Activated CD4-positive, alpha-beta T cell treated with anti-CD3 and anti-CD28 coated beads for 1 hour (primary cell): Measurements from ENCODE around the gene ARV1.
"Not testable (repeated sequence)": the region's sequence is repeated elsewhere in the genome, so short reads cannot be mapped to it uniquely, and the experiment has no call there.

Source experiments
- DNase-seq: peaks from one replicate; pipeline ENCODE4 v3.0.0-alpha.2; 2020

The ARV1 gene

DNA sequence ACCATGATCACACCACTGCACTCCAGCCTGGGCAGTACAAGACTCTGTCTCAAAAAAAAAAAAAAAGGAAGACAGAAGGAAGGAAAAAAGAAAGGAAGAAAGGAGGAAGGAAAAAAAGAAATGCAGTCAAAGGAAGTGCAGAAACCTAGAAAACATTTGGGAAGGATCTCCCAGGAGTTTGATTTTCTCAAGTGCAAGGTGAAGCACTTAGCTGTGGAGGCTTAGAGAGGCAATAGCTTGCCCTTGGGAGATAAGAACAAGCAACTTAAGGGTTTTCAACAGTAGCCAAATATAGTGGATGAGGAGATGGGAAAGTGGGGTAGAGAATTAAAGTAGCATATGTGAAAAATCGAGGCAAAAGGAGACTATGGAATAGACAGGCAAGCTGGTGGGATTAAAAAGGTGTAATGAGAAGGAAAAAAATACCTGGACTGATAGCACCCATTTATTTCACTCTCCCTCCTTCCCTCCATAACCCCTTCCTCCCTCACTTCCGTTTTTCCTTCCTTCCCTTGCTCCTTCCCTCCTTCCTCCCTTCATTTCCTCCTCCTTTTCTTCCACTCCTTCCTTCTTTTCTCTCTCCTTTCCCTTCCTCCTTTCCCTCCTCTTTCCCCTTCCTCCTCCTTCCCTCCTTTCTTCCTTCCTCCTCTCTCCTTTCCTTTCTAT lies 68.0 kb downstream of the ARV1 start:
- no peak for DNase-seq

DNA sequence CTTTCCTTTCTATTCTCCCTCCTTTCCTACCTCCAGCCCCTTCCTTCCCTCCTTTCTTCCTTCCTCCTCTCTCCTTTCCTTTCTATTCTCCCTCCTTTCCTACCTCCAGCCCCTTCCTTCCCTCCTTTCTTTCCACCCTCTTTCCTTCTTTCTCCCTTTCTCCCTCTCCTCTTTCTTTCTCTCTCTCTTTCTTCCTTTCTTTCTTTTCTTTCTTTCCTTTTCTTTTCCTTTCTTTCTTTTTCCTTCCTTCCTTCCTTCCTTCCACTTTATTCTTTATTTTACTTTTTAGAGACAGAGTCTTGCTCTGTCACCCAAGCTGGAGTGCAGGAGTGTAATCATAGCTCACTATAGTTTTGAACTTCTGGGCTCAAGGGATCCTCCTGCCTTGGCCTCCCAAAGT lies 68.6 kb downstream of the ARV1 start:
- not testable (repeated sequence) for DNase-seq

DNA sequence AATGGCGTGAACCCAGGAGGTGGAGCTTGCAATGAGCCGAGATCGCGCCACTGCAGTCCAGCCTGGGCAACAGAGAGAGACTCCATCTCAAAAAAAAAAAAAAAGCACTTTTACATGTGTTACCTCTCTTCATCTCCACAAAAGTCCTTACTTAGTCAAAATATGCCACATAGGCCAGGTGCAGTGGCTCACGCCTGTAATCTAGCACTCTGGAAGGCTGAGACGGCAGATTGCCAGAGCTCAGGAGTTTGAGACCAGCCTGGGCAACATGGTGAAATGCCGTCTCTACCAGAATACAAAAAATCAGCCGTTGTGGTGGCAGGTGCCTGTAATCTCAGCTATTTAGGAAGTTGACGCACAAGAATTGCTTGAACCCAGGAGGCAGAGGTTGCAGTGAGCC lies 69.5 kb downstream of the ARV1 start:
- not testable (repeated sequence) for DNase-seq

DNA sequence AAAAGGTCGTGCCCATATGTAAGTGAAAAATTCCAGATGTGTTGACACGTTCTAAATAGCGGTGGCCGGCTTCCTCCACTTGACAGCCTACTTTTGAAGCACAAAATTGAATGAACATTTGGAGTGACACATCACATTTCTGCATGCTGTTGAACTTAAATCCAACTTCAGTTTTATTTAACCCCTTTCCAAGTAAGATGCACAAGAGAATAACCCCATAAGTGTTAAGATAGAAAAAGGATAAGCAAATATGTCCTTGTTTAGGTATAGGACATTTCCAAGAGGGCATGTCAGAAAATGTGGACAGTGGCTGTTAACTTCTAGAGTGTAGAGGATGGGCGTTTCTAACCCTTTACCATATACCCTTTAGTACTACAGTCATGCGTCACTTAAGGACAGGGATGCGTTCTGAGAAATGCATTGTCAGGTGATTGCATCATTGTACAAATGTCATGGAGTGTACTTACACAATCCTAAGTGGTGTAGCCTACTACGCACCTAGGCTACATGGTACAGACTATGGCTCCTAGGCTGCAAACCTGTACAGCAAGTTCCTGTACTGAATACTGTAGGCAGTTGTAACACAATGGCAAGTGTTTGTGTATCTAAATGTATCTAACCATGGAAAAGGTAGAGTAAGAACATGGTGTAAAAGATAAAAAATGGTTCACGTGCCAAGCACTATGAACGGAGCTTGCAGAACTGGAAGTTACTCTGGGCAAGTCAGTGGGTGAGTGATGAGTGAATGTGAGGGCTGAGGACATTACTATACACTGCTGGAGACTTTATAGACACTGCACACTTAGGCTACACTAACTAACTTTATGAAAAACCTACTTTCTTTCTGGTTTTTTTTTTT lies 70.5 kb downstream of the ARV1 start:
- DNase-seq = no peak
